GM18526 (cell line): Measurements from ENCODE around the gene ANKRD44.

Experiments used
- POLR2A ChIP-seq: IDR thresholded peaks from 3 replicates; pipeline ENCODE4 v1.6.1; 2011; ENCODE audit not compliant: insufficient read length; ENCODE audit errors: extremely low read depth

Gene ANKRD44

GRCh38 chr2:197054437-197054836 lies 256.1 kb downstream of the ANKRD44 start:
- TF ChIP-seq POLR2A = no peak

GRCh38 chr2:197052356-197052755 lies 258.2 kb downstream of the ANKRD44 start:
- TF ChIP-seq POLR2A = no peak

- TF ChIP-seq POLR2A = no peak
Observed at GRCh38 chr2:197045115-197045514, 265.5 kb downstream of the ANKRD44 start.

- TF ChIP-seq POLR2A = no peak
Observed at GRCh38 chr2:197042739-197043196, 267.8 kb downstream of the ANKRD44 start.

- no peak for TF ChIP-seq POLR2A
Observed at GRCh38 chr2:197037863-197038398, 272.6 kb downstream of the ANKRD44 start.

- TF ChIP-seq POLR2A = no peak
Observed at GRCh38 chr2:197035002-197035401, 275.6 kb downstream of the ANKRD44 start.

GRCh38 chr2:197034292-197034691 lies 276.3 kb downstream of the ANKRD44 start:
- TF ChIP-seq POLR2A = no peak

- no peak for TF ChIP-seq POLR2A
Observed at GRCh38 chr2:197033222-197033621, 277.4 kb downstream of the ANKRD44 start.

GRCh38 chr2:197031803-197032202 lies 278.8 kb downstream of the ANKRD44 start:
- no peak for TF ChIP-seq POLR2A

GRCh38 chr2:197030090-197030489 lies 280.5 kb downstream of the ANKRD44 start:
- no peak for TF ChIP-seq POLR2A

- TF ChIP-seq POLR2A = no peak
Observed at GRCh38 chr2:197028633-197029032, 281.9 kb downstream of the ANKRD44 start.

GRCh38 chr2:197028230-197028629 lies 282.4 kb downstream of the ANKRD44 start:
- TF ChIP-seq POLR2A = no peak

GRCh38 chr2:197024206-197024605 lies 286.4 kb downstream of the ANKRD44 start:
- TF ChIP-seq POLR2A = no peak

- TF ChIP-seq POLR2A = no peak
Observed at GRCh38 chr2:197013098-197013497, 297.5 kb downstream of the ANKRD44 start.

GRCh38 chr2:197011801-197012641 lies 298.6 kb downstream of the ANKRD44 start:
- TF ChIP-seq POLR2A = no peak

GRCh38 chr2:197011021-197011417 lies 299.6 kb downstream of the ANKRD44 start:
- no peak for TF ChIP-seq POLR2A
